NCI-H748 treated with DMSO at 0.1 percent for 48 hours (cell line): ENCODE measurements around the gene TPST1.
"Not testable (repeated sequence)": the region's sequence is repeated elsewhere in the genome, so short reads cannot be mapped to it uniquely, and the experiment has no call there.

Source experiments
- DNase-seq: peaks from one replicate; lab custom pipeline; 2025; lab: John Stamatoyannopoulos, UW

The TPST1 gene

DNA sequence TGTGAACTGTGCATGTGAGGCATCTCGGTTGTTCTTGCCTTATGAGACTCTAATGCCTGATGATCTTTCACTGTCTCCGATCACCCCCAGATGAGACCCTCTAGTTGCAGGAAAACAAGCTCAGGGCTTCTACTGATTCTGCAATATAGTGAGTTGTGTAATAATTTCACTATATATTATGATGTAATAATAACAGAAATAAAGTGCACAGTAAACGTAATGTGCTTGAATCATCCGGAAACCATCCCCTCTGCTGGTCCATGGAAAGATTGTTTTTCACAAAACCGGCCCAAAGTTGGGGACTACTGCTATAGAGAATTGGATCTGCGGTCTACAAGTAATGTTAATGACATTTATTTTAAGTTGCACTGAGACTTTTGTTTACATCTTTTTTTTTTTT is 126.7 kb downstream of the TPST1 start:
- DNase-seq: no peak

DNA sequence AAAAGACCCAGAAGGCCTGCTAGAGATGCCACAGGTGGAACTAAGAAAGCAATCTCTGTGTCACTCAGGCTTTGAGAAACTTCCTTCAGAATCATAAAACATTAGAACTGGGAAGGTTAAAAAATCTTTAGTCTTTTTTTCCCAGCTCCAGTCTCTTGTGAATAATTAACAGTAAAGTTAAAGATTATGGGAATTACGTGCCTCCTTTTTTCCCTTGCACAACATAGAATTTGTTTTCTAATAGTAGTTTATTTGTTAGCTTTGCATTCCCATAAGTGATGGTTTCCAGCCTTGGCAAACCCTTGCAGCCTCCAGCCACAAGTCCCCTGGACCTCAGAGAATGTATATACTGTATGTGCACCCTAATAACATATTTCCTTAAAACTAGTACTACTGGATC is 128.3 kb downstream of the TPST1 start:
- DNase-seq: no peak

DNA sequence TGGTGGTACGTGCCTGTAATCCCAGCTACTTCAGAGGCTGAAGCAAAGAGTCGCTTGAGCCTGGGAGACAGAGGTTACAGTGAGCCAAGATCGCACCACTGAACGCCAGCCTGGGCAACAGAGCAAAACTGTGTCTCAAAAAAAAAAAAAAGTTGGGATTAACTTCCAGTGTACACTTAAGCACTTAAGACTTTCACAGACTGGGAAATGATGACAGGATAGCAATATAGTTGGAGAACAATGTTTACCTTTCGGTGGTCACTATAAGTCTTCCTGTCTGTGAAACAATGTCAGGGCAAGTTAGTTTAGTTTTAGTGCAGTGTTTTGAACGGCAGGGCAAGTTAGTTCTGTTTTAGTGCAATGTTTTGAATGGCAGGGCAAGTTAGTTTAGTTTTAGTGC is 130.2 kb downstream of the TPST1 start:
- no peak for DNase-seq

DNA sequence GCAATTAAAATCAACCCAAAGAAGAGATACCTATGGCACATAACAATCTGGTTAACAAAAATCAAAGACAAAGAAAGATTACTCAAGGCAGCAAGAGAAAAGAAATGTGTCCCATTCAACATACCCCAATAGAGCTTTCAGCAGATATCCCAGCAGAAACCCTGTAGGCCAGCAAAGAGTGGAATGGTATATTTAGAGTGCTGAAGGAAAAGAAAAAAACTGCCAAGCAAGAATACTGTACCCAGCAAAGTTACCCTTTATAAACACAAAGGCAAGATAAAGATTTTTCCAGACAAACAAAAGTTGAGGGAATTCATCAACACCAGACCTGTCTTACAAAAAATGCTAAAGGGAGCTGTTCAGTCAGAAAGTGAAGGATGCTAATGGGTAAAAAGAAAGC is 131.6 kb downstream of the TPST1 start:
- DNase-seq: no peak

DNA sequence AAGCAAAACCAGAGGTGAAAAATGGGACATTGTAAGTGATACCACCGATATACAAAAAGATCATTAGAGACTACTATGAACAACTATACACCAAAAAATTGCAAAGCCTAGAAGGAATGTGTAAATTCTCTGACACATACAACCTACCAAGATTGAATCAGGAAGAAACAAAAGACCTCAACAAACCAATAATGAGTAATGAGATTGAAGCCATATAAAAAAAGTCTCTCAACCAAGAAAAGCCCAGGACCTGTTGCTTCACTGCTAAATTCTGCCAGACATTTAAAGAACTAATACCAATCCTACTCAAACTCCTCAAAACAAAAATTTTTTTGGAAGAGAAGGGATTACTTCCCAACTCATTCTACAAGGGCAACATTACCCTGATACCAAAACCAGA is 134.0 kb downstream of the TPST1 start:
- DNase-seq: no peak

DNA sequence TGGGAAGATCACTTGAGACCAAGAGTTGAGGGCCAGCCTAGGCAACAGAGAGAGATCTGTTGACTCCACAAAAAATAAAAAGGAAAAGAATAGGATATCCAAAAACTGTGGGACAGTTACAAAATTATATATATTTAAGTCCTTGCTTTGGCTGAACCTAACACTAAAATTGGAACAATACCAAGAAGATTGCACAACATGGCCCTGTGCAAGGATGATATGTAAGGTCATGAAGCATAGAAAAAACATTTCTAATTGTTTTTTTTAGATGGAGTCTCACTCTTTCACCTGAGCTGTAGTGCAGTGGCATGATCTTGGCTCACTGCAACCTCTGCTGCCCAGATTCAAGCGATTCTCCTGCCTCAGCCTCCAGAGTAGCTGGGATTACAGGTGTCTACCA is 139.0 kb downstream of the TPST1 start:
- DNase-seq: no peak

DNA sequence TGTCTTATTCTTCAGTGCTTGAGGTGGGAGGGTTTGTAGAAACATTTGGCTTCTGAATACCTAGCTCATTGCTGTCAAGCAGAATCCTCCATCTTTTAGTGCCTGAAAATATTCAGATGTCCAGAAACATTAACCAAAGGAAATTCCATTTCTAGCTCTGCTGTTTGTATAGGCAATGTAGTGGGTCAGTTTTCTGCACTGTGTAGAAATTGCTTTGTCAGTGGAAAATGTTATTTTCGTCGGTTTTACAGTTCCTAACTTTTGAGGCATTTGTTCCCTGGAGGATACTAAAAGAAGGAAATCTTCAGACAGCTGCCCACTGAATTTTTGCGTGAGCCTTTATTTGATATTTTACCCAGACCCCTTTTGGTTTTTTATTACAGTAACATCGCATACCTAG is 143.4 kb downstream of the TPST1 start:
- no peak for DNase-seq

DNA sequence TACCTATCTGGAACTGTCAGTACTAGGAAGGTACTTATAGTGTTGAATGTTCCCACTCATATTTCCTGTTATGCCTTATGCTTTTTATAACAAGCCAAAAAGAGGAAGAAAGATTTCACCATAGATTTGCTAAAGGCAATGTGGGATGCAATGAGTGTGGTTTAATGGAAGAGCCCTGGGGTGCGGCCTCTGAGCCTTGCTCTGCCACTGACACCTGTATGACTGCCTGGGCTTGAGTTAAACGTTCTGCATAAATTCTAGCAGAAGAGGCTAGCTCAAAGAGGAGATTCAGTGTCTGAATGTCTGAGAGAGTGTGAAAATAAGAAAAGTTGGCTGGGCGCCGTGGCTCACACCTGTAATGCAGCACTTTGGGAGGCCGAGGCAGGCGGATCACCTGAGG is 143.8 kb downstream of the TPST1 start:
- DNase-seq: no peak

DNA sequence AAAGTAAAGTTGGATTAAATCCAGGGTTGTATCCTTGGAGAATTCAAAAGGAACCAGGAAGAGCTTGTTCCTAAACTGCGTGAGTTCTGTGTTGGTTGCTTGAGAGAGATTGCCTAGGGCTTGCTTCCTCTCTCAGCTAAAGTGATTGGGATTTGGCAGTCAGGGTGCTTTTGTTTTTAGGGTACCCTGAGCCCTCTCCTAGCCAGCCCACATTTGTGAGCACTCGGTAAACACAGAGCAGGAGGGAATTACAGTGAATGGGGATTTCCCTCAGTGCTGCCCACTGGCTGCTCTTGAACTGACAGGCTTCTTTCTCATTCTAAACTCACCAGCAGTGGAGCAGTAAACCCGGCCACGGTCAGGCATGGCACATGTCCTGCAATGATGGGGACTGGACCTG is 146.9 kb downstream of the TPST1 start:
- no peak for DNase-seq

DNA sequence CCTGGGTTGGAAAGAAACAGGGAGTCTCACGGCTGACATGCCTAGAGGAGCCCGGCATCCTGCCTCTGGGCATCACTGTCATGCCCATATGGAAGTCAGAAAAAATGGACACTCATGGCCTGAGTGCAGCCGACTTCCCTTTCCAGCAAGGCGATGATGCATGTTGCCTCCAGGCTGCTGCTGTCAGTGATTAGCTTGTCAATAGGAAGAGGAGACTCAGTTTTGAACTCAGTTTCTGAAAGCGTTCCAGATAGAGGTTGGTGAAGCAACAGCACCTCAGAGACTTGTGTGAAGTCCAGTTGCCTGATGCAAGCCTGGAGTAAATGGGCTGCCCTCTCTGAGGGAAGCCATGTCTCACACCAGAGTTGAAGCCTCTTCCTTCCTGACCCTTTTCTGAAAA is 148.4 kb downstream of the TPST1 start:
- DNase-seq: no peak

DNA sequence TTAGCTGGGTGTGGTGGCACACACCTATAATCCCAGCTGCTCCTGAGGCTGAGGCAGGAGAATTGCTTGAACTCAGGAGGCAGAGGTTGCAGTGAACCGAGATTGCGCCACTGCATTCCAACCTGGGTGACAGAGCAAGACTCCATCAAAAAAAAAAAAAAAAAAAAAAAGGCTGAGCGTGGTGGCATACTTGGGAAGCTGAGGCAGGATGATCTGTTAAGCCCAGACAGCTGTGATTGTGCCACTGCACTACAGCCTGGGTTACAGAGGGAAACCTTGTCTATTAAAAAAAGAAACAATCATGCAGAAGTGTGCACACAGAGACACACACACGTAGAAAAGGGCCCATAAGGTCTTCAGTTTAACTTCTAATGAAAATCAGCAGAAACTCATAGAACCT is 150.6 kb downstream of the TPST1 start:
- no peak for DNase-seq

DNA sequence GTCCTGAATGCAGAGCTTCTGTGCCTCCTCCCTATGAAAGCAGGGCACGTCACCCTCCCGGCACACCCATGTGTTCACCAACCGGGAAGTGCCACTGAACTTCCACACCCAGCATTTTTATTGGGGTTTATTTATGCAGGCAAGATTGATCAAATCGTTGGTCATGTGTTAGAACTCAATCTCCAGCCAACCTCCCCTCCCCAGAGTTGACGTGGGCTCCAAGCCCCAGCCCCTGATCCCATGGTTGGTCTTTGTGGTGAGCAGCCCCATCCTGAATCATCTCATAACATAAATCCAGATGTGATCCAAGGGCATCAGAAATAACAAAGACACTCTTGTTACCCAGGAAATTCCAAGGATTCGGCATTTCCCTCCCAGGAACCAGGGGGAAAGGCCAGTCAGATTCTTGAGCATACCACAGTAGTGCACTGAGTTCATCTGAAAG is 151.2 kb downstream of the TPST1 start:
- DNase-seq: no peak

DNA sequence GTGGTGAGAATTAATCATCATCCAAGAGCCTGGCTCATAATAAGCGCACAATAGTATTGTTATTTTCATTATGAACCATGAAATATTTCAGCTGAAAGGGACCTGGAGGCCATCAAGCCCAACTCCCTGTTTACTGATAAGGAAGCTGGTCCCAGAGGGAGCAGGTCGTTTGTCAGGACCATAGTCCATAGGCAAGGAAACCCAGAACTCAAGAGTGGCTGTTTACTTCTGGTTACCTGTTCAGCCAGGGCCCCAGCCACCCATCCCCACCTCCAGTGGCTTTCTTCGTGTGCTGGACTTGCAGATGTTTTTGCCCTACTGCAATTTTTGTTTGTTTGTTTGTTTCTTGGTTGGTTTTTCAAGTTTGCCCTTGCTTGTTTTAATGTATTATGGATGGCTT is 152.0 kb downstream of the TPST1 start:
- no peak for DNase-seq

DNA sequence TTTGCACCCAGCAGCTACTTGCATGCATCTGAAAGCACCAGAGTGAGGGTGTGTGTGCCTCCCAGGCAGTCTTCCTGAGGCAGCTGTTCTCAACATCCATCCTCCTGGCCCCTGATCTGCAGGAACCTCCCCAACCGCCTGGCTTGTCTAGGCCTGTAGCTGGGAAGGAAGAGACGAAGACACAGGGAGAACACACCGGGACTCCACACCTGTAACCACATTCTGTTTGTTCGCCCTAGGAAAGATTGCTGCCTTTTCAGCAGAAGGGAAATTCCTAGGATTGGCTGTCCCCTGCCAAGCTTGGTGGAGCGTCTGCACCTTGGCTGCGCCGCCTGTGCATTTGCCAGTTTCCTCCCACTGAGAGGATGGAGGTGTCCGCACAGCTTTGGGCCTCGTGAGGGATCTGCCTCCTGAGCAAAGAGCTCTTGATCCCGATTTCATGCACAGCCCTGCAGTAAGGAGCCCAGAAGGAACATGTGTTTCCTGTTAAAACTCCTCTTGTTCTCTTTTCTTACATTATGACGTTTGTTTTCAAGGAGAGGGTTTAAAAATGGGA is 154.6 kb downstream of the TPST1 start:
- no peak for DNase-seq

DNA sequence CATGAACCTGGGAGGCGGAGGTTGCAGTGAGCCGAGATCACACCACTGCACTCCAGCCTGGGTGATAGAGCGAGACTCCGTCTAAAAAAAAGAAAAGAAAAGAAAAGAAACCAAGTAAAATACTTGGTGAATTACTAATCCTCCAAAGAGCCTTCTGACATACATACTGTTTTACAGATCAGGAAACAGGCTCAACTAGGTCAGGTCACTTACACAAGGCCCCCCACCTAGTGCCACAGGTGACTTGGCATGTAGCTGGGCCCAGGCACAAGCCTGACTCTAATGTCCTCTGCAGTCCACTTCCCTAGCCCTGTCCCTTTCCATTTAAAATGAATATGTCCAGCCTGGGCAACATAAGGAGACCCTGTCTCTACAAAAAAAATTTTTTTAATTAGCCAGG is 157.0 kb downstream of the TPST1 start:
- no peak for DNase-seq

DNA sequence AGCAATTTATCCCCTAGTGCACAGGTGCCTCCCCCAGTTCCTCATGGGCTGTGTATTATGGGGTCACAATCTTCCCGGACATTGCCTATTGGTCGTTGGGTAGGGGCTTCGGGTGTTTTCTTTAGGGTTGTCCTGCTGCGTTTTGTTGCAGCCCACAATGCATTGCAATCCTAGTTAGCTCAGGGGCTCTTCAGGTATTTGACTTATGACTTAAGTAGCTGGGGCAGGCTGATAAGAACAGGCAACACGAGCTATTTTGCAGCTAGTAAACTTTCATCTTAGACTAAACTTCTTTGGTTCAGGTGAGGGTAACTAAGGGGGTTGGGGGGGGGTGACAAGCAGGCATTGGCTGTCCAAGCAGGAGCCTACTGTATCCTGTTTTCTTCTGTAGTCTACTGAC is 158.5 kb downstream of the TPST1 start:
- DNase-seq: no peak

DNA sequence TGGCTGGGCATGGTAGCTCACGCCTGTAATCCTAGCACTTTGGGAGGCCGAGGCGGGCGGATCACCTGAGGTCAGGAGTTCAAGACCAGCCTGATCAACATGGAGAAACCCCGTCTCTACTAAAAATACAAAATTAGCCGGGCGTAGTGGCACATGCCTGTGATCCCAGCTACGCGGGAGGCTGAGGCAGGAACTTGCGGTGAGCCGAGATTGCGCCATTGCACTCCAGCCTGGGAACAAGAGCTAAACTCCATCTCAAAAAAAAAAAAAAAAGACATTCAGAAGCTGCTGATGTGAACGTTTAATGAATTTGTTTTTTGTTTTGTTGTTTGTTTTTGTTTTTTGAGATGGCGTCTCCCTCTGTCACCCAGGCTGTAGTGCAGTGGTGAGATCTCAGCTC is 159.9 kb downstream of the TPST1 start:
- DNase-seq: not testable (repeated sequence)

DNA sequence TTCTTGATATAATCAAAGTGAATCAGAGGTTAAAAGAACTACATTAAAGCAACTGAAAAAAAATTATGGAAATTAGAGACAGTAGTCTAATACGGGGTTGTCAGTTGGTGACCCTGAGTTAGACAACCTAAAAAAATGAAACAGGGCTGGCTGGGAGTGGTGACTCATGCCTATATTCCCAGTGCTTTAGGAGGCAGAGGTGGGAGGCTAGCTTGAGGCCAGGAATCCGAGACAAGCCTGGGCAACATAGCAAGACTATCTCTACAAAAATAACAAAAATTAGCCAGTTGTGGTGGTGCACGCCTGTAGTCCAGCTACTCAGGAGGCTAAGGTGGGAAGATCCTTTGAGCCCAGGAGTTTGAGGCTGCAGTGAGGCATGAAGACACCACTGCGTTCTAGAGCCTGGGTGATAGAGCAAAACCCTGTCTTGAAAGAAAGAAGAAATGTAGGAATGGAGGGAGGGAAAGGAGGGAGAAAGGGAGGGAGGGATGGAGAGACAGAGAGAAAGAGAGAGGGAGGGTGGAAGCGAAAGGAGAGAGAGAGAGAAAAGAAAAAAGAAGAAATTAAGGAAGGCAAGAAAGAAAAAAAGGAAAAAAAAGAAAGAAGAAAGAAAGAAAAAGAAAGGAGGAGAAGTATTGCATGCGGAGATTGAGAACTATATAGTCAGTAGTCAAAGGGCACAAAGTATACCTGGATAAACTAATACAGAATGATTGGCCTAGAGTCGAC is 166.1 kb downstream of the TPST1 start:
- DNase-seq: no peak

DNA sequence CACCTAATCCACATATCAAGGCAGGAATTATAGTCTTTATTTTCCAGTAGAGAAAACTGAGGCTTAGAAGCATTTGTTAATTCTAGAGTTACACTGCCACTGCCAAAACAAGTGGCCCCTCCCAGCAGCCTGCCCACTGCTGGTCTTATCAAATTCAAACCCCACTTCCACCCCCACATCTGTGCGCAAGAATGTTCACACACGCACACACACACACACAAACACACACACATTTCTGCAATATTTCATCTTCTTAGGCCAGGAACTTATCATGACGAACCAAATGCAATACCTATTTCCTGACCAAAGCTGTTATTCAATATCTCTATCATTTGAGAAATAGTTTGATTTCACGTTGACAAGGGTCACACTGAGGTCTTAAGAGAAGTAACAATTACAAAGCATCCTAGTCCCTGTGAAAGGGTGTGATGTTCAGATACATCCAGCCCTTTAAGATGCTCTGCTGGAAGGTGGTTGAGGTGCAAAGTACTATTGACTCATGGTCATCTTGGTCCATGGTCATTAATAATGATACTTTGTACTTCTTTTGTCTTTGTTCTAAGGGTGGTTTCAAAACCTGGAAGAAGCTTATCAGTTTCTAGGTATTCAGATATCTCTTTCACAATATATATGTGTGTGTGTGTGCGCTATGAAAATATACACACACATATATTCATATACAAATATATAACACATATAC is 169.2 kb downstream of the TPST1 start:
- not testable (repeated sequence) for DNase-seq

DNA sequence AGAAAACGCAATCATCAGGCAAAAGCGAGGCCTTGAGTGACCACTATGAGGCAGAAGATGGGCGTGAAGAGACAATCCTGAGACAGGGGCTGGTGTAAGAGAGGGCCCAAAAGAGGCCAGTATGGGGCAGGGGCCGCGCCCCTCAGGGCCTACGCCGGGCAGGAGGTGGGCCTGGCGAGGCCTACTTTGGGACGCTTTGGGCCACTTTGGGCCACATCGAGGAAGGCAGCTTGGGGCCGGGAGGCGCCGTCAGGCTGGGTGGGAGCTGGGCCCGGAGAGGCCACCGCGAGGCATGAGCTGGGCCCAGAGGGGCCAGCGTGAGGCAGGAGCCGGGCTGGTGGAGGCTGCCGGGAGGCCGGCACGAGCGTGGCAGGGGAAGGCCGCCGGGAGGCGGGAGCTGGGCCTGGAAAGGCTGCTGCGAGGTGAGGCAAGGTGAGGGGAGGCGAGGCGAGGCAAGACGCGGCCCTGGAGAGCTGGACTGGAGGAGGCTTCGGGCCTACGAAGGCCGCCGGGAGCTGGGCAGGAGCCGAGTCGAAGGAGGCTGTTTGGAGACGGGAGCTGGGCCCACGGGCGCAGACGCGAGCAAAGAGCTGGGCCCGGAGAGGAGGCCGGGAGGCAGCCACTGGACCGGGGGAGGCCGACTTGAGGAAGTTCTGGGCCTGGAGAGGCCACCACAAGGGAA is 171.3 kb downstream of the TPST1 start:
- no peak for DNase-seq

DNA sequence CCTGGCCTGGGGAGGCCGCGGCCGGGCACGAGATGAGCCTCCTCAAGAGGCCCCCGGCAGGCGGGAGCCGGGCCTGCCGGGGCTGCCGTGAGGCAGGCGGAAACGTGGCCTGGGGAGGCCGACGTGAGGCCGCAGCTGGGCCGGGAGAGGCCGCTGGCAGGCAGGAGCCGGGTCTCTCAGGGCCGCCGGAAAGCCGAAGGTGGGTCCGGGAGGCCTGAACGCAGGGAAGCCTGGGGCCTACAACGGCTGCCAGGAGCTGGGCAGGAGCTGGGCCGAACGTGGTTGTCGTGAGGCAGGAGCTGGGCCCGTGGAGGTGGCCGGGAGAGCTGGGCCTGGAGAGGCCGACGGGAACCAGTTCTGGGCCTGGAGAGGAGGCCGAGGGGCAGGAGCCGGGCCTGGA is 171.9 kb downstream of the TPST1 start:
- DNase-seq: no peak

DNA sequence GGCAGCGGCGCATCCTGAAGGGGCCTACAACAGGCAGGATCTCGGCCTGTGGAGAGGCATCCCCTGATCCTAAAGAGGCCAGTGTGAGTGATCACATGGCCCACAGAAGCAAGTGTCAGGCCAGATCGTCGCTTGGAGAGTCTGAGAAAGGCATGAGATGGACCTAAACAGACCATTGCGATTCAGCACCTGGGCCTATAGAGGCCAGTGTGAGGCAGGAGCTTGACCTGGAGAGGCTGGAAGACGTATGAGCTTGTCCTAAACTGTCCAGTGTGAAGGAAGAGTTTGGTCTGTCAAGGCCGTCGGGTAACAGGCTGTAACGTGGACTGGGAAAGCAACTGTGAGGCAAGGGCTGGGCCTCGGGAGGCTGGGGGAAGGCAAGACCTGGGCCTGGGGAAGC is 172.6 kb downstream of the TPST1 start:
- no peak for DNase-seq

DNA sequence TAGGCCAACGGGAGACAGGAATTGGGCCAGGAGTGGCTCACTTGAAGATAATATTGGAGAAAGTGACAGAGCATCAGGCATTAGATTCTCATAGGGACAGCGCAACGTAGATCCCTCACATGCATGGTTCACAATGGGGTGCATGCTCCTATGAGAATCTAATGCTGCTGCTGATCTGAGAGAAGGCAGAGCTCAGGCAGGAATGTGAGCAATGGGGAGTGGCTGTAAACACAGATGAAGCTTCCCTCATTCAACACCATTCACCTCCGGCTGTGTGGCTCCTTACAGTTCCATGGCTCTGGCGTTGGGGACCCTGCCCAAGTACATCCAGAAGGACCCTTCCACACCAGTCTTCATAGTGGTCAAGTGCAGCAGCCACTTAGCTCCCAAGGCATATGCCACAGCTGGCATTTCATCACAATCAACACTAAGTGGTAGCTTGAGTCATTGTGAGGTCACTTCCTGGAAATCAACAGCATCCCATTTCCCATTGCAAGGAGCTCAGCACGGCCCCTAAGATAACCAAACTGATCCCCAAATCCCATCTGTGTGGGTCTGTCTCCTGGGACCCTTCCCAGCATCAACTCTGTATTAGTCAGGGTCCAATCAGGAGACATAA is 174.5 kb downstream of the TPST1 start:
- DNase-seq: no peak
